C4-2B (cell line): ENCODE measurements around the gene KCNA5.

ENCODE experiments used
- ZFX ChIP-seq: fragments of 450-650 bp; IDR thresholded peaks from 2 replicates; pipeline ENCODE4 v1.6.1; 2017
- TF ChIP-seq, protein P1 (sequence below): fragments of 450-650 bp; conservative IDR thresholded peaks from 2 replicates; pipeline ENCODE4 v1.5.1; 2017; ENCODE audit warnings: mild to moderate bottlenecking

DNA sequence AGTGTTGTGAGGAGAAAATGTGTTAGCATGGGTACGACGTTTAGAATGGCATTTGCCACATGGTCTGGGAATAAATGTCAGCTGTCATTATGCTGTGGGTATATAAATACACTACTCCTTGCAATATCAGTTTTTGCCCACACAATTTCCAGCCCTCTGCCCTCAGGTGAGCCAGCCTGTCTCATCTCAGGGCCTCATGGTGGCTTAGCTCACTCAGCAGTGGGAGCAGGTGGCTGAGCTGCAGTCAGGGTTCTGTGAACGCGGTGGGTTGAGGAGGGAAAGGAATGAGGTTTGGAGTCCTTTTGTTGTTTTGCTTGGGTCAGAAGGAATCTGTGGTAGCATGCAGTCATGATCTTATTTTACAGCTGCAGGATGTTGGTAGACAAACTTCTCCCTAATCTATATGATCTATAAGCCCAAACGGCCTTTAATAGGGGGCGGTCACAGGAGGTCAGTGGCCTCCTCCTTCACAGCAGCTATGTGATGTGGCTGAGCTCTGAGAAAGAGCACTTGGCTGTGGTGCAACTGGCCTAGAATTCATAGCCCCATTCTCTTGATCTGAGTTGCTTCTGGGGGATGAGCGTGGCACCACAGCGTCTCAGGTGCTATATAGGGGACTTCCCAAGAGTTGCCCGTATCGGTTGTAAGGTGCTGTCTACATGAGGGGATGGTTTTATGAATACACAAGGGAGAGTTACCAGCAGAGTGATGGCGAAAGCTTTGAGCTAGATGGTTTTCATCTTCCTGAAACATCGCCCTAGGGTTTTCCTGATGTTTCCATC lies 27.8 kb upstream of the KCNA5 start:
- TF ChIP-seq, protein P1, sequence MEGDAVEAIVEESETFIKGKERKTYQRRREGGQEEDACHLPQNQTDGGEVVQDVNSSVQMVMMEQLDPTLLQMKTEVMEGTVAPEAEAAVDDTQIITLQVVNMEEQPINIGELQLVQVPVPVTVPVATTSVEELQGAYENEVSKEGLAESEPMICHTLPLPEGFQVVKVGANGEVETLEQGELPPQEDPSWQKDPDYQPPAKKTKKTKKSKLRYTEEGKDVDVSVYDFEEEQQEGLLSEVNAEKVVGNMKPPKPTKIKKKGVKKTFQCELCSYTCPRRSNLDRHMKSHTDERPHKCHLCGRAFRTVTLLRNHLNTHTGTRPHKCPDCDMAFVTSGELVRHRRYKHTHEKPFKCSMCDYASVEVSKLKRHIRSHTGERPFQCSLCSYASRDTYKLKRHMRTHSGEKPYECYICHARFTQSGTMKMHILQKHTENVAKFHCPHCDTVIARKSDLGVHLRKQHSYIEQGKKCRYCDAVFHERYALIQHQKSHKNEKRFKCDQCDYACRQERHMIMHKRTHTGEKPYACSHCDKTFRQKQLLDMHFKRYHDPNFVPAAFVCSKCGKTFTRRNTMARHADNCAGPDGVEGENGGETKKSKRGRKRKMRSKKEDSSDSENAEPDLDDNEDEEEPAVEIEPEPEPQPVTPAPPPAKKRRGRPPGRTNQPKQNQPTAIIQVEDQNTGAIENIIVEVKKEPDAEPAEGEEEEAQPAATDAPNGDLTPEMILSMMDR: no peak
- TF ChIP-seq ZFX: no peak
